GM21723 (cell line): Measurements from ENCODE around the gene CRTC2.
"Not testable (repeated sequence)": the region's sequence is repeated elsewhere in the genome, so short reads cannot be mapped to it uniquely, and the experiment has no call there.

Experiments used
- ATAC-seq: cut with Tn5 transposase; IDR thresholded peaks from one replicate; pipeline ENCODE4 v1.9.1; 2021; ENCODE audit warnings: mild to moderate bottlenecking, moderate library complexity; ENCODE audit not compliant: unreplicated experiment

The CRTC2 gene

GRCh38 chr1:153929981-153930948 is 28.1 kb downstream of the CRTC2 start:
- ATAC-seq, result no peak

GRCh38 chr1:153929426-153929825 is 29.0 kb downstream of the CRTC2 start:
- ATAC-seq, result no peak

GRCh38 chr1:153928791-153929341 is 29.5 kb downstream of the CRTC2 start:
- ATAC-seq, result no peak

- ATAC-seq, result no peak
These were observed 30.2 kb downstream of the CRTC2 start for GRCh38 chr1:153928245-153928644.

GRCh38 chr1:153926405-153926804 is 32.0 kb downstream of the CRTC2 start:
- no peak for ATAC-seq

GRCh38 chr1:153922972-153923925 is 35.2 kb downstream of the CRTC2 start, which contains the start of gene GATAD2B:
Gene GATAD2B, minus strand, starts transcription at chr1:153922972. Its CDS starts 94,625 bp downstream, at chr1:153828347.
- ATAC-seq, result peak; percentile 92

- peak; percentile 38 for ATAC-seq
These were observed 36.1 kb downstream of the CRTC2 start for GRCh38 chr1:153922076-153922971.

- no peak for ATAC-seq
These were observed 36.7 kb downstream of the CRTC2 start for GRCh38 chr1:153921803-153922075.

- no peak for ATAC-seq
These were observed 37.2 kb downstream of the CRTC2 start for GRCh38 chr1:153921080-153921802.

- ATAC-seq, result no peak
These were observed 38.2 kb downstream of the CRTC2 start for GRCh38 chr1:153919876-153920852.

- ATAC-seq, result no peak
These were observed 42.1 kb downstream of the CRTC2 start for GRCh38 chr1:153916297-153916696.

GRCh38 chr1:153912349-153912748 is 46.1 kb downstream of the CRTC2 start:
- ATAC-seq, result no peak

GRCh38 chr1:153910560-153910959 is 47.9 kb downstream of the CRTC2 start:
- ATAC-seq, result not testable (repeated sequence)

GRCh38 chr1:153908071-153908470 is 50.3 kb downstream of the CRTC2 start:
- no peak for ATAC-seq

GRCh38 chr1:153907134-153907533 is 51.3 kb downstream of the CRTC2 start:
- no peak for ATAC-seq

GRCh38 chr1:153906396-153906795 is 52.0 kb downstream of the CRTC2 start:
- ATAC-seq, result no peak

- not testable (repeated sequence) for ATAC-seq
These were observed 52.5 kb downstream of the CRTC2 start for GRCh38 chr1:153905908-153906307.

GRCh38 chr1:153903841-153904455 is 54.5 kb downstream of the CRTC2 start:
- no peak for ATAC-seq
